ENCODE results near the gene HYCC1. TPM values are rescaled to one million over a fixed set of nuclear protein-coding genes. Genes with fewer than 3 reads are reported as not detected.

The HYCC1 gene
- polyA plus RNA-seq, 1 experiment: 39.3 TPM

DNA sequence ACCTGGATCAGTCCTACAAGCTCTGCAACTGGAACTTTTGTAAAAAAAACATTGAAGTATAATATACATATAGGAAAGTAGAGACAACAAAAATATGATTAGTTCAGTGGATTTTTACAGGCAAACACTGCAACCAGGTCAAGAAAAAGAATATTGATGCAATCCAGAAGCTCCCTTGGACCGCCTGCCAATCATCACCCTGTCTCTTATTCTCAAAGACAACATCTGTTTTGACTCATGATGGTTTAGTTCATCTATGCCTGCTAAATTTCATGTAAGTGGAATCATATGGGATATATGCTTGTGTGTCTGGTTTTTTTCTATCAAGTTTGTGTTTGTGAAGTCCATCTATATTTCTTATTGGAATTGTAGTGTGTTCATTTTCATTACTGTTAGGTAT is 7.7 kb upstream of the HYCC1 start:
- no peak for DNase-seq (ENCODE audit: low read depth)
- Histone ChIP-seq H3K4me3 (ENCODE audit: low read depth, low read length) (no peak overlapping the region), H3K36me3 (ENCODE audit: control insufficient read depth, insufficient read depth, low read length) (no peaks in the 10 kb centered on the region), H3K27me3 (ENCODE audit: control insufficient read depth, insufficient read depth, low read length) (no peaks in the 10 kb centered on the region)
- TF ChIP-seq, protein P1, sequence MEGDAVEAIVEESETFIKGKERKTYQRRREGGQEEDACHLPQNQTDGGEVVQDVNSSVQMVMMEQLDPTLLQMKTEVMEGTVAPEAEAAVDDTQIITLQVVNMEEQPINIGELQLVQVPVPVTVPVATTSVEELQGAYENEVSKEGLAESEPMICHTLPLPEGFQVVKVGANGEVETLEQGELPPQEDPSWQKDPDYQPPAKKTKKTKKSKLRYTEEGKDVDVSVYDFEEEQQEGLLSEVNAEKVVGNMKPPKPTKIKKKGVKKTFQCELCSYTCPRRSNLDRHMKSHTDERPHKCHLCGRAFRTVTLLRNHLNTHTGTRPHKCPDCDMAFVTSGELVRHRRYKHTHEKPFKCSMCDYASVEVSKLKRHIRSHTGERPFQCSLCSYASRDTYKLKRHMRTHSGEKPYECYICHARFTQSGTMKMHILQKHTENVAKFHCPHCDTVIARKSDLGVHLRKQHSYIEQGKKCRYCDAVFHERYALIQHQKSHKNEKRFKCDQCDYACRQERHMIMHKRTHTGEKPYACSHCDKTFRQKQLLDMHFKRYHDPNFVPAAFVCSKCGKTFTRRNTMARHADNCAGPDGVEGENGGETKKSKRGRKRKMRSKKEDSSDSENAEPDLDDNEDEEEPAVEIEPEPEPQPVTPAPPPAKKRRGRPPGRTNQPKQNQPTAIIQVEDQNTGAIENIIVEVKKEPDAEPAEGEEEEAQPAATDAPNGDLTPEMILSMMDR (IDR thresholded peaks at IDR 0.05; ENCODE audit: insufficient read depth, low read depth, low read length): no peak
- CTCF ChIA-PET: interaction anchor here (1.0 to 1.8 kb wide), 3 partner anchors 9 to 52 kb away, joined by 3 to 4 read pairs (median 3); no protein-coding TSS in a partner anchor
- POLR2A ChIA-PET: no interaction called here

GRCh38 chr7:23020742-23021401 is 6.9 kb upstream of the HYCC1 start:
- ChIA-PET POLR2A (no interaction called here), CTCF (interaction anchor here (1.8 kb wide), 1 partner anchor 23 kb away, joined by 4 read pairs; no protein-coding TSS in a partner anchor)
- Histone ChIP-seq H3K36me3 (ENCODE audit: control insufficient read depth, insufficient read depth, low read length) (no peaks in the 10 kb centered on the region), H3K4me3 (ENCODE audit: low read depth, low read length) (no peak overlapping the region), H3K27me3 (ENCODE audit: control insufficient read depth, insufficient read depth, low read length) (no peaks in the 10 kb centered on the region)
- DNase-seq (ENCODE audit: low read depth): peak; percentile 83
- TF ChIP-seq, protein P1 (IDR thresholded peaks at IDR 0.05; ENCODE audit: insufficient read depth, low read depth, low read length): no peak

DNA sequence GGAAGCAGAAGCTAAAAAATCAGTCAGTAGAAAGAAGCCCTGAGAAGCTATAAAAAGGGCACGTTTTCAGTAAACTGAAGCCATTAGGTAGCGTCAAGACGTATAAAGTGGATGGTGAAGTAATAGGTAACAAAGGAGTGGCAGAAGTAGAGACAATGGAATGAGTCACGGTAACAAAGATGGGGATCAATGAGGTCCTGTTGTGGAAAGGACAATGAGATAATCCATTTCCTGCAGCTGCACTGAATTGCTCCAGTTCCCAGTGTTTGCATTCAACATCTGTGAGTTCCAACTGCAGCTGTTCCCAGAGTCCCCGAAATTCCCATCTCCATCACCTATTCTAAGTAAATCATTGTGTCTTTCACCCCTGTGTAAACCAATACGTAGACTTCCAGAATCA is 4.8 kb upstream of the HYCC1 start:
- Histone ChIP-seq H3K4me3 (ENCODE audit: low read depth, low read length) (no peak overlapping the region), H3K36me3 (ENCODE audit: control insufficient read depth, insufficient read depth, low read length) (no peaks in the 10 kb centered on the region), H3K27me3 (ENCODE audit: control insufficient read depth, insufficient read depth, low read length) (no peaks in the 10 kb centered on the region)
- ChIA-PET POLR2A (no interaction called here), CTCF (interaction anchor here (1.1 kb wide), 1 partner anchor 162 kb away, joined by 3 read pairs; no protein-coding TSS in a partner anchor)
- DNase-seq (ENCODE audit: low read depth): no peak
- TF ChIP-seq, protein P1 (IDR thresholded peaks at IDR 0.05; ENCODE audit: insufficient read depth, low read depth, low read length): no peak

DNA sequence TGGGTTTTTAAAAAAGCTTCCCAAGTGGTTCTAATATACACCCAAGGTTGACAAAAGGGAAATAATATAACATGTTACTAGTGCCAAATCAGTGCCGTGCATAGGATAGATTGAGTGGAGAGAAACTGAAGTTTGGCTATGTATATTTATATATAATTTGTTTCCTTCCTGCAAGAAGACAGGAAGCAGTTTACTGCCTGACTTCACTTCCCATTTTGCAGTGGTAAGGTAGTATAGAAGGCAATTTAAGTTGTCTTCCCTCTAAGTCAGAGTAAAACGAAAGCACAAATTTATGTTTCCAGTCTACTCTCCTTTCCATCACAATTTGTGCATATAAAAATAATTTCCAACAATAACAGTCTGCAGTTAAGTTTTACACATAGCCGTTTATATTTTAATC is 3.4 kb upstream of the HYCC1 start:
- H3K27me3 ChIP-seq (ENCODE audit: control insufficient read depth, insufficient read depth, low read length): no peaks in the 10 kb centered on the region
- CTCF ChIA-PET: no interaction called here
- H3K4me3 ChIP-seq (ENCODE audit: low read depth, low read length): no peak overlapping the region
- POLR2A ChIA-PET: no interaction called here
- DNase-seq (ENCODE audit: low read depth): no peak
- H3K36me3 ChIP-seq (ENCODE audit: control insufficient read depth, insufficient read depth, low read length): no peaks in the 10 kb centered on the region
- TF ChIP-seq, protein P1 (IDR thresholded peaks at IDR 0.05; ENCODE audit: insufficient read depth, low read depth, low read length): no peak

DNA sequence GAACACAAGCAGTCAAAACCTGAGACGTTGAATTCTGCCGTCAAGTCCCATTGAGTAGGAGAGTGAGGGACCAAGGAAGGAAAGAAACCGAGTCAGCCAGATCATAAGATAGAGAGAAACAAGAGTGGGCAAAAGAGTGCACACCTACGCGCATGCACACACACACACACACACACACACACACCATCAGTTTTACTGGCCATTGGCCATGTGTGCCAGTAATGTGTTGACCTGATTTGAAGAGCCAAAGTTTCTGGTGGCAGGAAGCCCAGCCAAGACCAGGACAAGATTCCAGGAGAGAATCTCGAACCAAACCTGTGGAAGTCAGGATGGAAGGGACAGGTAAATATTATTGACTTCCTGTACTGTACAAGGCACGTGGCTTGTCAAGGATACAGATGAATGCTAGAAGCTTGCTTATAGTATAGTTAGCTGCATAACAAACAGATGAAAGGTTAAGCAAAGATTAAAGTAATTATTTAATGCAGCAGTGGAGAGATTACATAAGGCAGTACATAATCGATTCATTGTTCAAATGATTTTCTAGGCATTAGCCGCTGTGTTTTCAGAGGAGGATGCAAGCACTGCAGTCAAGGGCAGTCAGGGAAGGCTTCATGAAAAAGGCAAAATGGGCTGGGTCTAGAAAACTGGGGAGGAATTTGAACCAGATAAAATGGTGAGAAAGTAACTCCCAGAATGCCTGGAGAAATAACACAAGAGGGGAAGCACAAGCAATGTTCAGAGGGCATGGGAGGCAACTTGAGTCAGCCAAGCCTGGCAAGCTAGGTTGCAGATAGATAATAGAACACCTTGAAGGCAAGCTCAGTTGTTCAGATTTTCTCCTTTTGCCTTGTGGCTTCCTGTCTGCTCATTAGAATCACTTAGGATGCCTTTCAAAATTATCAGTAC is 2.7 kb upstream of the HYCC1 start:
- ChIA-PET POLR2A (no interaction called here), CTCF (interaction anchor here (1.3 kb wide), 1 partner anchor 39 kb away, joined by 3 read pairs; no protein-coding TSS in a partner anchor)
- Histone ChIP-seq H3K36me3 (ENCODE audit: control insufficient read depth, insufficient read depth, low read length) (no peaks in the 10 kb centered on the region), H3K4me3 (ENCODE audit: low read depth, low read length) (no peak overlapping the region), H3K27me3 (ENCODE audit: control insufficient read depth, insufficient read depth, low read length) (no peaks in the 10 kb centered on the region)
- DNase-seq (ENCODE audit: low read depth): no peak
- TF ChIP-seq, protein P1 (IDR thresholded peaks at IDR 0.05; ENCODE audit: insufficient read depth, low read depth, low read length): no peak

Data from BJ (cell line).